Choroid plexus epithelial cell (primary cell): ENCODE data around the gene SLC24A3.
A peak's percentile ranks its signal among the peaks of the same experiment; 100 is the strongest.

ENCODE experiments used
- DNase-seq: peaks from one replicate; pipeline ENCODE4 v3.0.0-alpha.2; 2010; ENCODE audit warnings: low read depth
- H3K4me3 ChIP-seq: 2 replicates; pipeline ENCODE4 v1.5.1; 2011; ENCODE audit warnings: low read depth, mild to moderate bottlenecking, control low read depth, low read length, moderate library complexity
- TF ChIP-seq, protein P1 (sequence below): conservative IDR thresholded peaks from 2 replicates; pipeline ENCODE4 v1.5.1; 2011; ENCODE audit warnings: low read depth, mild to moderate bottlenecking, control low read depth, inconsistent platforms, low read length, moderate library complexity

SLC24A3 gene

GRCh38 chr20:19431316-19431700 is 218.9 kb downstream of the SLC24A3 start:
- no peak overlapping the region for H3K4me3 ChIP-seq
- no peak for DNase-seq
- TF ChIP-seq, protein P1, sequence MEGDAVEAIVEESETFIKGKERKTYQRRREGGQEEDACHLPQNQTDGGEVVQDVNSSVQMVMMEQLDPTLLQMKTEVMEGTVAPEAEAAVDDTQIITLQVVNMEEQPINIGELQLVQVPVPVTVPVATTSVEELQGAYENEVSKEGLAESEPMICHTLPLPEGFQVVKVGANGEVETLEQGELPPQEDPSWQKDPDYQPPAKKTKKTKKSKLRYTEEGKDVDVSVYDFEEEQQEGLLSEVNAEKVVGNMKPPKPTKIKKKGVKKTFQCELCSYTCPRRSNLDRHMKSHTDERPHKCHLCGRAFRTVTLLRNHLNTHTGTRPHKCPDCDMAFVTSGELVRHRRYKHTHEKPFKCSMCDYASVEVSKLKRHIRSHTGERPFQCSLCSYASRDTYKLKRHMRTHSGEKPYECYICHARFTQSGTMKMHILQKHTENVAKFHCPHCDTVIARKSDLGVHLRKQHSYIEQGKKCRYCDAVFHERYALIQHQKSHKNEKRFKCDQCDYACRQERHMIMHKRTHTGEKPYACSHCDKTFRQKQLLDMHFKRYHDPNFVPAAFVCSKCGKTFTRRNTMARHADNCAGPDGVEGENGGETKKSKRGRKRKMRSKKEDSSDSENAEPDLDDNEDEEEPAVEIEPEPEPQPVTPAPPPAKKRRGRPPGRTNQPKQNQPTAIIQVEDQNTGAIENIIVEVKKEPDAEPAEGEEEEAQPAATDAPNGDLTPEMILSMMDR: no peak

GRCh38 chr20:19431906-19432305 is 219.5 kb downstream of the SLC24A3 start:
- no peak overlapping the region for H3K4me3 ChIP-seq
- TF ChIP-seq, protein P1: no peak
- no peak for DNase-seq

- no peak overlapping the region for H3K4me3 ChIP-seq
- TF ChIP-seq, protein P1: no peak
- peak; percentile 70 for DNase-seq
These were observed 221.2 kb downstream of the SLC24A3 start for GRCh38 chr20:19433371-19434350.

DNA sequence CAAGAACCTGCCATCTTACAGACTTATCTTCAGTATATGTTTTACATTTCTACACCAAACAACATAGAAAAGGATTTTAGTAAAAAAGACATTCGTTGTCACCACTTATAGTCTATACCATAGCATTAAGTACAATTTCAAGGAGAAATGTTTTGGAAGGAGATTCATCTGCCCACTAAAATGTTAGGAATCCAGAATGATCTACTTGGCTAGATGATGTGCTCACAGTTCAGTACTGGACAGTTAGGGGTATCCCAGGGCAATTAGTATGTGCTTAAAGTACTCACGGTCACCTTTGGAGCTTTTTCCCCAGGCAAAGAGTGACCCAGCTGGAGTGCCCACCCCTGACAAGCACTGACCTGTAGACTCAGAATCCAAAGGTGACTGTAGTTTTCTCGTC is 222.9 kb downstream of the SLC24A3 start:
- DNase-seq: peak; percentile 11
- H3K4me3 ChIP-seq: no peak overlapping the region
- TF ChIP-seq, protein P1: no peak

DNA sequence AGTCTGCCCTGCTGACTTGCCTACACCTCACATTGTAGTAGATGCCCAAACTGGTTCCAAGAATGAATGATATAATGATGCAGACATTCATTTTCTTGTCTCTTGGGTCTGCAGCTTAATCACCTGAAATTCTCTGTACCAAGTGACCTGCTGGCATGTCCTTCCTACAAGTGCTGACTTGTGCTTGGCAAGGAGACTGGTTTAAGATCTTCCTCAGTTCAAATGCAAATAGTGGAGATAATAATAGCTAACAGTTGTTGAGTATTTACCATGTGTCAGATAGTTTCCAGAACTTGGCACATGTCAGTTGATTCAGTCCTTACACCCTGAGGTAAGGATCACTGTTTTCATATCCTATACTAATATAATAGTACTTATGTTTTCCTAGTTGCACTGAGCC is 223.4 kb downstream of the SLC24A3 start:
- TF ChIP-seq, protein P1: no peak
- no peak overlapping the region for H3K4me3 ChIP-seq
- DNase-seq: no peak

DNA sequence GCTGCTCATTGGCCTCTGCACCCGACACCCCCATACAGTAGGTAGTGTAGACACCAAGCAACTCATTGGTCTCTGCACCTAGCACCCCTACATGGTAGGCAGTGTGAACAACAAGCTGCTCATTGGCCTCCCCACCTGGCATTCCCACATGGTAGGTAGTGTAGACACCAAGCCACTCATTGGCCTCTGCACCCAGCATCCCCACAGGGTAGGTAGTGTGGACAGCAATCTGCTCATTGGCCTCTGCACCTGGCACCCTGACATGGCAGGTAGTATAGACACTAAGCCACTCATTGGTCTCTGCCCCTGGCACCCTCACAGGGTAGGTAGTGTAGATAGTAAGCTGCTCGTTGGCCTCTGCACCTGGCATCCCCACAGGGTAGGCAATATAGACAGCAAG is 226.0 kb downstream of the SLC24A3 start:
- DNase-seq: no peak
- TF ChIP-seq, protein P1: no peak
- H3K4me3 ChIP-seq: no peak overlapping the region
